KG1 (cell line): ENCODE results near the gene DCAF12L1.

ENCODE experiments used
- DNase-seq: peaks from one replicate; lab custom pipeline; 2025; lab: John Stamatoyannopoulos, UW

DCAF12L1 gene

GRCh38 chrX:126552313-126553022 lies at the start of gene DCAF12L1:
Gene DCAF12L1 (minus strand): TSS chrX:126552814. CDS start chrX:126552608, 206 bp downstream.
- no peak for DNase-seq

GRCh38 chrX:126580877-126581276 lies 28.3 kb upstream of the DCAF12L1 start:
- DNase-seq = no peak

GRCh38 chrX:126575911-126576310 lies 23.3 kb upstream of the DCAF12L1 start:
- DNase-seq = no peak

- DNase-seq = no peak
These were observed 4.5 kb upstream of the DCAF12L1 start for GRCh38 chrX:126557151-126557550.

GRCh38 chrX:126551725-126552312 lies 795 bp downstream of the DCAF12L1 start:
- DNase-seq = no peak

GRCh38 chrX:126551306-126551705 lies 1.3 kb downstream of the DCAF12L1 start:
- DNase-seq = no peak

- no peak for DNase-seq
These were observed 1.8 kb downstream of the DCAF12L1 start for GRCh38 chrX:126550816-126551215.

GRCh38 chrX:126509923-126510322 lies 42.7 kb downstream of the DCAF12L1 start:
- DNase-seq = no peak
